ENCODE data around the gene DISC1.
"Not testable (repeated sequence)": the region's sequence is repeated elsewhere in the genome, so short reads cannot be mapped to it uniquely, and the experiment has no call there.

GRCh38 chr1:231765825-231766224 is 139.2 kb downstream of the DISC1 start:
- not testable (repeated sequence) for TF ChIP-seq CTCF (IDR thresholded peaks at IDR 0.05; ENCODE audit: insufficient read depth, low read length); GABPA (IDR thresholded peaks at IDR 0.05; ENCODE audit: low read depth); SPI1 (IDR thresholded peaks at IDR 0.05; ENCODE audit: borderline replicate concordance, low read depth)

Data from HL-60 (cell line).